ENCODE measurements around the gene NRP1.

DNA sequence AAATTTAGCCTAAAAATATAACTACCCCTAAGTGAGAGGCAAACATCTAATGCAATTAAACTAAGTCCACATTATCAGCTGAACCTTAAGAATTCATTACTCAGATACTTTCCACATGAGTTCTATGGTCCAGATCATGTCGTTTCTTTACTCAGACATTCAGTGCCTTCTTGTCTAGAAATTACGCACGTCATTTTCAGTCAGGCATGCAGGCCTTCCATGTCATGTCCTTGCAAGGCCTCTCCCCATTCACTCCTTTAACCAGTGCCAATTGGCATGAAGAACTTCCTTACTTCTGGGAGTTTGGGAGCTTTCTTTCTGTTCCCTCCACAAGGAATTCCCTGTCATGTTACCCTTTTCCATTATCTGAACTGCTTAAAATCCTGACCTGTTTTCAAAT is 118.8 kb downstream of the NRP1 start:
- TF ChIP-seq CTCF (conservative IDR thresholded peaks at IDR 0.05; ENCODE audit: low read depth, low read length) (no peak), EZH2 (IDR thresholded peaks at IDR 0.05; ENCODE audit: low read length, unreplicated experiment) (no peak)

Data from PC-3 (cell line).